Fibroblast of the conjunctiva (primary cell): ENCODE results near the gene TRMT10C.
"Not testable (repeated sequence)": the region's sequence is repeated elsewhere in the genome, so short reads cannot be mapped to it uniquely, and the experiment has no call there.

Source experiments
- DNase-seq: peaks from one replicate; pipeline ENCODE4 v3.0.0-alpha.2; 2010; ENCODE audit warnings: low read depth

Gene TRMT10C

DNA sequence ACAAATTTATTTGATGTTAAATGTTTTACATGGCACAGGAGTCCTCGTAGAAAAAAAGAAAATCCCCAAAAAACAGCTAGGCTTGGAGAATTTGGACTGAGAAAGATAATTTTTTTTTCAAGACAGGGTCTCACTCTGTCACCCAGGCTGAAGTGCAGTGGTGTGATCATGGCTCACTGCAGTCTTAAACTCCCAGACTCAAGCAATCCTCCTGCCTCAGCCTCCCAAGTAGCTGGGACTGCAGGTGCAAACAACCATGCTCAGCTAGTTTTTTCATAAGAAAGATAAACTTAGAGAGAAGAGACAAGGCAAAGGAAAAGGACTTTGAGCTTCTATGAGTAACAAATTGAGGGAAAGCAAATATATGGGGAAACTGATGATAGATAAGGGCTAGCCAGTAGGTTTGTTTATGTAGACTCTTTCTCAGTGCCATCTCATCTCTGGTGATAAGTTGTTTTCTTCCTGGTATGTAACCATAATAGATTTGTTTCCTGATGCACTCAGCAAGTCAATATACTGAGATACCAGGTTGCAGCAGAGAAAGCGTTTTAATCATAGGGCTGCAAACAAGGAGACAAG, 13.1 kb upstream of the TRMT10C start:
- DNase-seq: no peak

DNA sequence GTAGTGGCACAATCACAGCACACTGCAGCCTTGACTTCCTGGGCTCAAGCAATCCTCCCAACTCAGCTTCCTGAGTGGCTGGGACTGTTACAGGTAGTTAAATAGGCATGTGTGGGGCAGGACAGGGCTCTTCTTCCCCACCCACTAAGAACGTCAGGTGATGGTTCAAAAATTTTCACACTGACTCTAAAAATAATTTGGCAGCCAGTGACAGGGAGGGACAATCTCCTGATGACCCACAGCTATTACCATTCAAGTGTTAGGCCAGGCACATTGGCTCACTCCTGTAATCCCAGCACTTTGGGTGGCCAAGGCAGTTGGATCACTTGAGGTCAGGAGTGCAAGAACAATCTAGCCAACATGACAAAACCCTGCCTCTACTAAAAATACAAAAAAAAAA, 12.2 kb upstream of the TRMT10C start:
- DNase-seq: no peak

- not testable (repeated sequence) for DNase-seq
These were observed 10.1 kb upstream of the TRMT10C start for GRCh38 chr3:101551359-101552081.

GRCh38 chr3:101553381-101553780, 8.3 kb upstream of the TRMT10C start:
- not testable (repeated sequence) for DNase-seq

DNA sequence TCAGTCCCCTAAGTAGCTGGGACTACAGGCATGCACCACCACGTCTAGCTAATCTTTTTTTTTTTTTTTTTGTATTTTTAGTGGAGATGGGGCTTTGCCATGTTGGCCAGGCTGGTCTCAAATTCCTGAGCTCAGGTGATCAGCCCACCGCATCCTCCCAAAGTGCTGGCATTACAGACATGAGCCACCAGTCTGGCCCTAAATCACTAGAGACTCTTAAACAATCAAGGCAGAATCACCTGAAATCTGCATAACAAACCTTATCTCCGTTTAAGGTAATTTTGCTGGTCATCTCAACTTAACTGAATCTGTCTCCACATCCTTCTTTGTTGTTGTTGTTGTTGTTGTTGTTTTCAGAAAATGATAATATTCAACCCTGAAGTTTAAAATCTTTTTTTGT, 5.6 kb upstream of the TRMT10C start:
- DNase-seq: no peak

DNA sequence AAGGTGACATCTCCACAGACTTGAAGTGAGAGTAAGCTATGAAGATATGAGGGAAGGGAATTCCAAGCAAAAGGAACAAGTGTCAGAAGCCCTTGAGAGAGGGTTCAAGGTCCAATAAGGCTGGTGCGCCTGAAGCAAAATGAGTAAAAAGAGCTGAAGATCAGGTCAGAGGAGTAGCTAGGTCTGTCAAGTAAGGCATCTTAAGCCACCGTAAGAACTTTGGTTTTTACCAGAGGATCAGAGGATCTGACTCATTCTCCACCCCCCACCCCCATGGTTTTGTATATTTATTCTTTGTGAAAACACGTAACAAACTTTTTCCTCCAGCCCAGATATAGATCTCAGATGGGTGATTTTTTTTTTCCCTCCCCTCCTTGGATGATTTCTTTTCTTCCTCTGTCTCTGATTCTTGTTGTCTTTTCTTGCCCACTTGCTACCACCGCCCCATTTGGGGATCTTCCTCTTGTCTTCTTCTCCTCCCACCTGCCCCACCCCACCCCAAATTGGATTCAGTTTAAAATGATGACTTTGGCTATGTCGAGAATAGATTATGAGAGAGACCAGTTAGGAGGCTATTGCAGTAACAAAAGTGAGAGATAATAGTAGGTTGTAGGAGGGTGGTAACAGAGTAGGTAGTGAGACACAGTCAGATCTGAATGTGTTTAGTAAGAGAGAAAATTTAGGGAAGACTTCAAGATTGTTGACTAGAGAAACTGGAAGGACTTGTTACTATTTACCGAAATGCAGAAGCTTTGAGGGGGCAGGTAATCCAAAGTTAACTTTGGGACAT, 6.1 kb downstream of the TRMT10C start:
- no peak for DNase-seq

- no peak for DNase-seq
These were observed 9.6 kb downstream of the TRMT10C start for GRCh38 chr3:101571028-101571895.

- peak; percentile 97 for DNase-seq
These were observed 12.1 kb downstream of the TRMT10C start, which contains the start of gene PCNP for GRCh38 chr3:101573449-101574387. Gene PCNP, plus strand, starts transcription at chr3:101574180. Its CDS starts 36 bp downstream, at chr3:101574216.

DNA sequence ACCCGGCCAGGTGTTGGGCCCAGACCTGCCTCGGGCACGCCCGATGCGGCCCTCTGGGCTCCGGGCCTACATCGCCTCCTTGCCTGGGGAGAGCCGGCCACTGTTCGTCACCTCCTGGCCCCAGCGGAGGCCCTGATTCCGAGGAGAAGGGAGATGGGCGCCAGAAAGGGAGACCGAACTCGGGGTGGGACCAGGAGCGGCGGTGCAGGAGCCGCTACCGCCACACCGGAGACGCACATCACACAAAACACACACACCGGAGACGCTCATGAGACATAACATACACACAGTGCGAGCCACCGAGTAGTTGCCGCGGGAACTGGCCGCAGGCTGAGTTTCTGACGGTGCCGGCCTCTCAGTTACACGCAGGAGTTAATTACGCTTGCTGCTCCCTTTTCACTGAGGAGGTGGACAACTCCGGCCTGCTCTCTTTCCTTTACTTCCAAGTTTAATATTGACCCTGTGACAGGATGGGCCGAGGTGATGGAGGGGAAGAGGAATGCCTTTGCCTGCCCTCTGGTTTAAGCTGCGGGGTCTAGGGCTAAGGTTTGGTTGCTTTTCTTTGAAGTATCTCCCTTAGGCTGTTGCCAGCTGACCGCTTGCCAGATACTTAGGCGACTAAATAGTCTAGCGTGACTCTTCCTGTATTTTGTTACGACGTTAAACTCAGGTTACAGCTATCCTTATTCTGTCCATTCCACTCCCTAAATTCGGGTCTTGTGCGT, 12.9 kb downstream of the TRMT10C start:
- DNase-seq: peak; percentile 21

- DNase-seq: no peak
These were observed 15.6 kb downstream of the TRMT10C start for GRCh38 chr3:101577286-101577685.

- no peak for DNase-seq
These were observed 26.9 kb downstream of the TRMT10C start for GRCh38 chr3:101588616-101589015.

DNA sequence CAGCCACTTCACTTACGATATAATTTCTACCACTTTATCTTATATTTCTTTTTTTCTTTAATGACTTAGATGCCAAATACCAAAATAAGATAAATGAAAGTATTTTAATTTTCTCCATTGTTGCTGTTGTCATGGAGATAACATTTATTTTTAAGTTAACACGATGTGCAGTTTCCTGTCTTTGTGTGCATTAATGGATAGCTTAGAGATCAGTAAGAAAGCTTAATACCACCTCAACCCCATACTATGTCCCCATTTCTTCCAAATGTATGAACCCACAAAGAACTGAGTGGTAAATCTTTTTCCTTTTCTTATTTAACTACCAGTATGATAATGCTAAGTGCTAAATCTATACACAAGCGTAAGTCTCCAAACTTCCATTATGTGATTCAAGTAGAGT, 29.4 kb downstream of the TRMT10C start:
- no peak for DNase-seq

- no peak for DNase-seq
These were observed 41.1 kb downstream of the TRMT10C start for GRCh38 chr3:101602731-101603130.

DNA sequence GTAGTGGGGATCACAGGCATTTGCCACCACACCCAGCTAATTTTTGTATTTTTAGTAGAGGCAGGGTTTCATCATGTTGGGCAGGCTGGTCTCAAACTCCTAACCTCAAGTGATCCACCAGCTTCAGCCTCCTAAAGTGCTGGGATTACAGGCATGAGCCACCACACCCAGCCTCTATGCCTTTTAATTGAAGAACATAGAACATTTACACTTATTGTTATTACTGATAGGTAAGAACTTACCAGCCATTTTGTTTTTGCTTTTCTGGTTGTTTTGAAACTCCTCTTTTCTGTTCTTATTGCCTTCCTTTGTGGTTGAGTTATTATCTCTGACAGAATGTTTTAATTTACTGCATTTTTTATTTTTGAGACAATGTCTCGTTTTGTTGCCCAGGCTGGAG, 41.5 kb downstream of the TRMT10C start:
- DNase-seq: no peak

- not testable (repeated sequence) for DNase-seq
These were observed 43.7 kb downstream of the TRMT10C start for GRCh38 chr3:101605398-101605797.

DNA sequence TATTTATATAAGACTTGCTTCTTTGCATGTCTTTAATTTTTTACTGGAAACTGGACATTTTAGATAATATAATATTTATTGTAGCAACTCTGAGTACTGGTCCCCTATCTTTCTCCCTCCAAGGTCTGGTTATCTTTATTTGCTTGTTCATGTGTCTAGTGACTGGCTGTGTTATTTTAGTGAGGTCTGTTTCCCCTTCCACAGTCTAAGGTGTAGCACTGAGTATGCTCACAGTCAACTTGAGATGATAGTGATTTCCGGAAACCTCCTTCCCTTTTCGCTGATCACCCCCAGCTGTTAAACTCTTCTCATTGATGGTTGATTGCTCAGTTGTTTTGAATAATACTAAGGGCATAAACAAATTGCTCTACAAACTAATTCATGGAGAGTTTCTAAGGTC, 49.4 kb downstream of the TRMT10C start:
- DNase-seq: no peak

- DNase-seq: not testable (repeated sequence)
These were observed 51.3 kb downstream of the TRMT10C start for GRCh38 chr3:101613014-101613413.

- no peak for DNase-seq
These were observed 53.9 kb downstream of the TRMT10C start for GRCh38 chr3:101615525-101615924.
